ENCODE data around the gene KLHL22. TPM values are rescaled to one million over a fixed set of nuclear protein-coding genes. Genes with fewer than 3 reads are reported as not detected.

Gene KLHL22
- total and polyA plus RNA-seq, 2 of the 13 experiments (the other 11 are each of a cell fraction or from before 2014, with no cell fraction given): 10.9 to 14.8 TPM

GRCh38 chr22:20406686-20407408 is 88.7 kb downstream of the KLHL22 start:
- Histone ChIP-seq H3K36me3 (replicated peaks in 1 of 2; ENCODE audit: control insufficient read depth in 1 of 2, insufficient read depth in 2 of 2, low read length in 2 of 2) (peaks cover 8 to 12% of the 10 kb centered on the region in 2 experiments; a peak in 3 of 5 replicates), H3K9me3 (ENCODE audit: low read length) (no peaks in the 10 kb centered on the region), H4K20me1 (ENCODE audit: insufficient read depth, low read length) (no peaks in the 10 kb centered on the region), H3K9ac (ENCODE audit: insufficient read depth, low read depth, low read length) (no peak overlapping the region), H2AFZ (ENCODE audit: low read length) (no peak overlapping the region), H3K4me1 (ENCODE audit: insufficient read depth, low read length) (no peaks in the 10 kb centered on the region), H3K27ac (ENCODE audit: extremely low read length, insufficient read depth, low read length) (no peak overlapping the region), H3K4me2 (ENCODE audit: low read depth, low read length) (no peak overlapping the region), H3K79me2 (ENCODE audit: insufficient read depth, low read length) (no peaks in the 10 kb centered on the region), H3K27me3 (ENCODE audit: control insufficient read depth in 1 of 2, insufficient read depth in 2 of 2, low read length in 2 of 2) (no peaks in the 10 kb centered on the region; a peak in 1 of 5 replicates), H3K4me3 (replicated peaks in 1 of 3; ENCODE audit: insufficient read depth in 1 of 3, low read depth in 2 of 3, low read length in 3 of 3) (no peak overlapping the region)
- ChIA-PET POLR2A (no interaction called here), CTCF (ENCODE audit: low intra/inter-chr PET ratio, low total read pairs) (no interaction called here)
- FAIRE-seq (no peak), DNase-seq (ENCODE audit: low spot score) (no peak), ATAC-seq (no peak)
- in situ Hi-C loops (cut with HindIII; ENCODE audit: extremely low pct_ligation_motif_present, low pct_unique_long_range_greater_than_20kb) (no loop called here), intact Hi-C loops (cut with micrococcal nuclease; ENCODE audit: unreplicated experiment) (no loop called here)
- 99% methylated on average over 13 of the region's 13 CpGs for WGBS (ENCODE audit: low lambda C conversion rate)
- BruUV-seq (replicated peaks): TSS peak; percentile 51
- TF ChIP-seq ZNF709 (CRISPR knock-in tag; IDR thresholded peaks at IDR 0.05): no peak
- no peak for TF ChIP-seq FOSL2 (CRISPR knock-in tag; IDR thresholded peaks at IDR 0.05)
- no peak for TF ChIP-seq FOXJ3 (CRISPR knock-in tag; IDR thresholded peaks at IDR 0.05; ENCODE audit: borderline replicate concordance)
- no peak for TF ChIP-seq ZNF317 (CRISPR knock-in tag; IDR thresholded peaks at IDR 0.05)
- TF ChIP-seq ZNF790 (CRISPR knock-in tag; IDR thresholded peaks at IDR 0.05; ENCODE audit: borderline replicate concordance): no peak
- TF ChIP-seq MEIS2 (CRISPR knock-in tag; IDR thresholded peaks at IDR 0.05): no peak
- TF ChIP-seq ZNF407 (CRISPR knock-in tag; IDR thresholded peaks at IDR 0.05; ENCODE audit: not compliant biosample characterization): no peak
- TF ChIP-seq CREB1 (IDR thresholded peaks at IDR 0.05): no peak
- no peak for TF ChIP-seq CREB1 (CRISPR knock-in tag; IDR thresholded peaks at IDR 0.05)
- TF ChIP-seq FIP1L1 (IDR thresholded peaks at IDR 0.05; ENCODE audit: borderline replicate concordance, insufficient read depth, low read depth, low read length): no peak
- TF ChIP-seq RARG (CRISPR knock-in tag; IDR thresholded peaks at IDR 0.05; ENCODE audit: low read depth): no peak
- no peak for TF ChIP-seq HMG20B (CRISPR knock-in tag; conservative IDR thresholded peaks at IDR 0.05)
- TF ChIP-seq MNT (IDR thresholded peaks at IDR 0.05): no peak

Data from HepG2 (cell line).